IMR-90 (cell line): ENCODE results near the gene PLEK.

Experiments
- BHLHE40 ChIP-seq: fragments of 150-350 bp; IDR thresholded peaks from 2 replicates; pipeline ENCODE4 v1.6.1; 2016; ENCODE audit warnings: mild to moderate bottlenecking, low read depth, low read length
- CEBPB ChIP-seq: IDR thresholded peaks from 2 replicates; pipeline ENCODE4 v1.6.1; 2012; ENCODE audit warnings: low read depth, low read length, improper control_type of control experiment
- CHD1 ChIP-seq: IDR thresholded peaks from 2 replicates; pipeline ENCODE4 v1.6.1; 2012; ENCODE audit warnings: low read depth, low read length, improper control_type of control experiment
- FOS ChIP-seq: fragments of 150-350 bp; IDR thresholded peaks from 2 replicates; pipeline ENCODE4 v1.6.1; 2016; ENCODE audit warnings: low read depth, low read length
- MAFK ChIP-seq: IDR thresholded peaks from 2 replicates; pipeline ENCODE4 v1.6.1; 2012; ENCODE audit warnings: low read depth, low read length, improper control_type of control experiment
- MAZ ChIP-seq: IDR thresholded peaks from 2 replicates; pipeline ENCODE4 v1.6.1; 2012; ENCODE audit warnings: low read depth, mild to moderate bottlenecking, low read length, improper control_type of control experiment, moderate library complexity, borderline replicate concordance
- MXI1 ChIP-seq: IDR thresholded peaks from 2 replicates; pipeline ENCODE4 v1.6.1; 2012; ENCODE audit warnings: low read depth, mild to moderate bottlenecking, low read length, moderate library complexity, borderline replicate concordance
- POLR2A ChIP-seq: IDR thresholded peaks from 2 replicates; pipeline ENCODE4 v1.6.1; 2012; ENCODE audit warnings: mild to moderate bottlenecking, low read depth, low read length
- RAD21 ChIP-seq: IDR thresholded peaks from 2 replicates; pipeline ENCODE4 v1.6.1; 2012; ENCODE audit warnings: low read length, improper control_type of control experiment
- RFX5 ChIP-seq: IDR thresholded peaks from 2 replicates; pipeline ENCODE4 v1.8.0; 2012; ENCODE audit warnings: low read depth, mild to moderate bottlenecking, low read length, moderate library complexity
- SMC3 ChIP-seq: fragments of 150-350 bp; IDR thresholded peaks from 2 replicates; pipeline ENCODE4 v1.6.1; 2016; ENCODE audit warnings: low read depth, mild to moderate bottlenecking, antibody characterized with exemption, low read length, moderate library complexity
- TF ChIP-seq, protein P1 (sequence below): conservative IDR thresholded peaks from 2 replicates; pipeline ENCODE4 v1.5.1; 2012; ENCODE audit warnings: mild to moderate bottlenecking, low read depth, low read length, improper control_type of control experiment
- TF ChIP-seq, protein P2 (sequence below): fragments of 150-350 bp; IDR thresholded peaks from 2 replicates; pipeline ENCODE4 v1.6.1; 2017; ENCODE audit warnings: mild to moderate bottlenecking, antibody characterized with exemption, low read length, low read depth
- TF ChIP-seq, protein P3 (sequence below): fragments of 150-350 bp; IDR thresholded peaks from 2 replicates; pipeline ENCODE4 v1.6.1; 2016; ENCODE audit warnings: low read depth, mild to moderate bottlenecking, low read length, moderate library complexity, borderline replicate concordance

- TF ChIP-seq POLR2A (no peak), SMC3 (no peak), BHLHE40 (no peak), MAZ (no peak), RAD21 (no peak), RFX5 (no peak), FOS (no peak), MXI1 (no peak), CEBPB (no peak), CHD1 (no peak), MAFK (no peak)
- TF ChIP-seq, protein P1, sequence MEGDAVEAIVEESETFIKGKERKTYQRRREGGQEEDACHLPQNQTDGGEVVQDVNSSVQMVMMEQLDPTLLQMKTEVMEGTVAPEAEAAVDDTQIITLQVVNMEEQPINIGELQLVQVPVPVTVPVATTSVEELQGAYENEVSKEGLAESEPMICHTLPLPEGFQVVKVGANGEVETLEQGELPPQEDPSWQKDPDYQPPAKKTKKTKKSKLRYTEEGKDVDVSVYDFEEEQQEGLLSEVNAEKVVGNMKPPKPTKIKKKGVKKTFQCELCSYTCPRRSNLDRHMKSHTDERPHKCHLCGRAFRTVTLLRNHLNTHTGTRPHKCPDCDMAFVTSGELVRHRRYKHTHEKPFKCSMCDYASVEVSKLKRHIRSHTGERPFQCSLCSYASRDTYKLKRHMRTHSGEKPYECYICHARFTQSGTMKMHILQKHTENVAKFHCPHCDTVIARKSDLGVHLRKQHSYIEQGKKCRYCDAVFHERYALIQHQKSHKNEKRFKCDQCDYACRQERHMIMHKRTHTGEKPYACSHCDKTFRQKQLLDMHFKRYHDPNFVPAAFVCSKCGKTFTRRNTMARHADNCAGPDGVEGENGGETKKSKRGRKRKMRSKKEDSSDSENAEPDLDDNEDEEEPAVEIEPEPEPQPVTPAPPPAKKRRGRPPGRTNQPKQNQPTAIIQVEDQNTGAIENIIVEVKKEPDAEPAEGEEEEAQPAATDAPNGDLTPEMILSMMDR, result no peak
- TF ChIP-seq, protein P2, sequence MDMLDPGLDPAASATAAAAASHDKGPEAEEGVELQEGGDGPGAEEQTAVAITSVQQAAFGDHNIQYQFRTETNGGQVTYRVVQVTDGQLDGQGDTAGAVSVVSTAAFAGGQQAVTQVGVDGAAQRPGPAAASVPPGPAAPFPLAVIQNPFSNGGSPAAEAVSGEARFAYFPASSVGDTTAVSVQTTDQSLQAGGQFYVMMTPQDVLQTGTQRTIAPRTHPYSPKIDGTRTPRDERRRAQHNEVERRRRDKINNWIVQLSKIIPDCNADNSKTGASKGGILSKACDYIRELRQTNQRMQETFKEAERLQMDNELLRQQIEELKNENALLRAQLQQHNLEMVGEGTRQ, result no peak
- TF ChIP-seq, protein P3, sequence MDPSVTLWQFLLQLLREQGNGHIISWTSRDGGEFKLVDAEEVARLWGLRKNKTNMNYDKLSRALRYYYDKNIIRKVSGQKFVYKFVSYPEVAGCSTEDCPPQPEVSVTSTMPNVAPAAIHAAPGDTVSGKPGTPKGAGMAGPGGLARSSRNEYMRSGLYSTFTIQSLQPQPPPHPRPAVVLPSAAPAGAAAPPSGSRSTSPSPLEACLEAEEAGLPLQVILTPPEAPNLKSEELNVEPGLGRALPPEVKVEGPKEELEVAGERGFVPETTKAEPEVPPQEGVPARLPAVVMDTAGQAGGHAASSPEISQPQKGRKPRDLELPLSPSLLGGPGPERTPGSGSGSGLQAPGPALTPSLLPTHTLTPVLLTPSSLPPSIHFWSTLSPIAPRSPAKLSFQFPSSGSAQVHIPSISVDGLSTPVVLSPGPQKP, result no peak
Observed at GRCh38 chr2:68391869-68392268, 26.8 kb downstream of the PLEK start.
